Esophagus squamous epithelium (tissue), 4 donors: ENCODE measurements around the gene MOGAT1.

Source experiments
- CTCF ChIP-seq, 6 experiments: fragments of 450-650 bp in 4 of 6; fragments of 200-600 bp in 2 of 6; sonication (generic) in 2 of 6; IDR thresholded peaks; one replicate each; pipeline ENCODE4 v1.5.1; 2016 to 2019; ENCODE audit warnings: antibody characterized with exemption in 6 of 6, mild to moderate bottlenecking in 4 of 6, moderate library complexity in 4 of 6
- POLR2A ChIP-seq, 4 donors: fragments of 450-650 bp; IDR thresholded peaks; one replicate each; pipeline ENCODE4 v1.6.1; 2017; ENCODE audit warnings: antibody characterized with exemption in 4 of 4, mild to moderate bottlenecking in 4 of 4, moderate library complexity in 3 of 4

GRCh38 chr2:222693837-222694236 is 22.4 kb downstream of the MOGAT1 start:
- TF ChIP-seq CTCF (IDR thresholded peaks at IDR 0.05) = peak in 2 of 6 experiments; percentile 17 to 47
- no peak for TF ChIP-seq POLR2A (IDR thresholded peaks at IDR 0.05)
